HG02943 (cell line): Measurements from ENCODE around the gene TBC1D10B.

ENCODE experiments used
- ATAC-seq: cut with Tn5 transposase; IDR thresholded peaks from one replicate; pipeline ENCODE4 v1.9.1; 2021; ENCODE audit warnings: mild to moderate bottlenecking, low read depth, moderate library complexity; ENCODE audit not compliant: unreplicated experiment

Gene TBC1D10B, protein sequence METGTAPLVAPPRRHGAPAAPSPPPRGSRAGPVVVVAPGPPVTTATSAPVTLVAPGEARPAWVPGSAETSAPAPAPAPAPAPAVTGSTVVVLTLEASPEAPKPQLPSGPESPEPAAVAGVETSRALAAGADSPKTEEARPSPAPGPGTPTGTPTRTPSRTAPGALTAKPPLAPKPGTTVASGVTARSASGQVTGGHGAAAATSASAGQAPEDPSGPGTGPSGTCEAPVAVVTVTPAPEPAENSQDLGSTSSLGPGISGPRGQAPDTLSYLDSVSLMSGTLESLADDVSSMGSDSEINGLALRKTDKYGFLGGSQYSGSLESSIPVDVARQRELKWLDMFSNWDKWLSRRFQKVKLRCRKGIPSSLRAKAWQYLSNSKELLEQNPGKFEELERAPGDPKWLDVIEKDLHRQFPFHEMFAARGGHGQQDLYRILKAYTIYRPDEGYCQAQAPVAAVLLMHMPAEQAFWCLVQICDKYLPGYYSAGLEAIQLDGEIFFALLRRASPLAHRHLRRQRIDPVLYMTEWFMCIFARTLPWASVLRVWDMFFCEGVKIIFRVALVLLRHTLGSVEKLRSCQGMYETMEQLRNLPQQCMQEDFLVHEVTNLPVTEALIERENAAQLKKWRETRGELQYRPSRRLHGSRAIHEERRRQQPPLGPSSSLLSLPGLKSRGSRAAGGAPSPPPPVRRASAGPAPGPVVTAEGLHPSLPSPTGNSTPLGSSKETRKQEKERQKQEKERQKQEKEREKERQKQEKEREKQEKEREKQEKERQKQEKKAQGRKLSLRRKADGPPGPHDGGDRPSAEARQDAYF

DNA sequence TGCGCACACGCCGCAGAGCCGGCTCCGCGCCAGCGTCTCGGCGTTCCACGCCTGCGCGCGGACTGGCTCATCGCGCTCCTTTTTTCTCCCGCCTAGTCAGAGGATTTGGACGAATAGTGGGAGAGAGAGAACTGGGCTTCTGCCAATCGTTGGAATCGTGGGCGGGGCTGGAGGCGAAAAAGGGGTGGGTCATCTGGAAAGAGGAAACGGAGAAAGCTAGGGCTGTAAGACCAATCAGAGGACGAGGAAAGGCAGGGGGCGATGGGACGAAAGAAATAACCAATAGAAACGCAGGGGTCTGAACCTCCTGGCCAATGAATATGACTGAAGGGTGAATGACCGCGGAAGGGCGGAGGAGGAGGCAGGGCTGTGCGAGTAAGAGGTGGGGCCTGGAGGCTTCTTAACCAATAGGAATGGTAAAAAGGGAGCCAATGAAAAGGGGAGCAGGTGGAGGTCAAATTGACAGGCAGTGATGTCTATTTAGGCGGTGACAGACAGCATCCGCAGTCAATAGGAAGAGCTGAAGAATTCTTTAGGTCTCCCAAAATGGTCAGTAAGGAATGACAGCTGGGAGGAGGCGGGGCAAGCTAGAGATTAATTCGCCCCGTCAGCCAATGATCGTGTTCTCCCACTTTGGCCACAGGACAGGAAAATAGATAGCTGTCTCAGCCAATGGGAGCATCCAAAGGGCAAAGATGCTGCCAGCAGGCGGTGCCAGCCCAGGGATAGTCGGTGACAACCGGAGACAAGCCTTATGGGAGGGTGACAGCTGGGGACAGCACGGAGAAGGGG lies at the start of gene TBC1D10B:
TSS of gene TBC1D10B (minus strand) at position 39 of the 792 bp plus-strand sequence. CDS start 311 bp downstream, outside the sequence.
- ATAC-seq: peak; percentile 70

DNA sequence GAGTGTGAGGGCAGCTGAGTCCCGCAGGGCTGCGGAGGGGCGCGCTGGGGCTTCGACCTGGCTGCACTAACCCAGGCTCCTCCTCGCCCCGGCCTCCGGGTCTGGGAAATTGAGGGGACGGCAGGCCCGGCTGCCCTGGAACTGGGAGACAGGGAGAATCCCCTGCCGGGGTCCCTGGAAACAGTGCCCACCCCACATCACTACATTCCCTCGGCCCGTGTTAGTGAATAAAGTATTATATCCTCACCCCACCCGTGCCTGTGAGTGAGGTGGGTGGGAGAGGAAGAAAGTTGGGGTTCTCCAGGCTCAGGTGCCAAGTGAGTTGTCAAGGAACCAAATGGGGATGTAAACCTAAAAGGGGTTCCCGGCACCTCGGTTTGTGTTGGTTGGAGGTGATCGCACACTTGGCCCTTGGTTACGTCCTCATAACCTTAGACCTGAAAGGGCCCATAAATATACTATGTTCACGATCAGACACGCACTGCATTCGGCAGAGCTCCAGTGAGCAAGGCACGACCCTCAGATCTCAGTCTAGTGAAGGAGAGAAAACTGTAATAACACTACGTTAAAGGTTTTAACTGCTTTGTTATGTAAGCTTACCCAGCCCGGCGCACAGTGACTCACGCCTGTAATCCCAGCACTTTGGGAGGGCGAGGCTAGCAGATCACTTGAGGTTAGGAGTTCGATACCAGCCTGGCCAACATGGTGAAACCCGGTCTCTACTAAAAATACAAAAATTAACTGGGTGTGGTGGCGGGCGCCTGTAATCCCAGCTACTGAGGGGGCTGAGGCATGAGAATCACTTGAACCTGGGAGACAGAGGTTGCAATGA lies 48.3 kb upstream of the TBC1D10B start:
- no peak for ATAC-seq

DNA sequence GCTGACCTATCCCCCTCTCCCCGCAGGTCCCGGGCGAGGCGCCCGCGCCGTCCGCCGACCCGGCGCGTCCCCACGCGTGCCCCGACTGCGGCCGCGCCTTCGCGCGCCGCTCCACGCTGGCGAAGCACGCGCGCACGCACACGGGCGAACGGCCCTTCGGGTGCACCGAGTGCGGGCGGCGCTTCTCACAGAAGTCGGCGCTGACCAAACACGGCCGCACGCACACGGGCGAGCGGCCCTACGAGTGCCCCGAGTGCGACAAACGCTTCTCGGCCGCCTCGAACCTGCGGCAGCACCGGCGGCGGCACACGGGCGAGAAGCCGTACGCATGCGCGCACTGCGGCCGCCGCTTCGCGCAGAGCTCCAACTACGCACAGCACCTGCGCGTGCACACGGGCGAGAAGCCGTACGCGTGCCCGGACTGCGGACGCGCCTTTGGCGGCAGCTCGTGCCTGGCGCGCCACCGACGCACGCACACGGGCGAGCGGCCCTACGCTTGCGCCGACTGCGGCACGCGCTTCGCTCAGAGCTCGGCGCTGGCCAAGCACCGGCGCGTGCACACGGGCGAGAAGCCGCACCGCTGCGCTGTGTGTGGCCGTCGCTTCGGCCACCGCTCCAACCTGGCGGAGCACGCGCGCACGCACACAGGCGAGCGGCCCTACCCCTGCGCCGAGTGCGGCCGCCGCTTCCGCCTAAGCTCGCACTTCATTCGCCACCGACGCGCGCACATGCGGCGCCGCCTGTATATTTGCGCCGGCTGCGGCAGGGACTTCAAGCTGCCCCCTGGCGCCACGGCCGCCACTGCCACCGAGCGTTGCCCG lies 47.4 kb upstream of the TBC1D10B start:
- ATAC-seq: peak; percentile 65

DNA sequence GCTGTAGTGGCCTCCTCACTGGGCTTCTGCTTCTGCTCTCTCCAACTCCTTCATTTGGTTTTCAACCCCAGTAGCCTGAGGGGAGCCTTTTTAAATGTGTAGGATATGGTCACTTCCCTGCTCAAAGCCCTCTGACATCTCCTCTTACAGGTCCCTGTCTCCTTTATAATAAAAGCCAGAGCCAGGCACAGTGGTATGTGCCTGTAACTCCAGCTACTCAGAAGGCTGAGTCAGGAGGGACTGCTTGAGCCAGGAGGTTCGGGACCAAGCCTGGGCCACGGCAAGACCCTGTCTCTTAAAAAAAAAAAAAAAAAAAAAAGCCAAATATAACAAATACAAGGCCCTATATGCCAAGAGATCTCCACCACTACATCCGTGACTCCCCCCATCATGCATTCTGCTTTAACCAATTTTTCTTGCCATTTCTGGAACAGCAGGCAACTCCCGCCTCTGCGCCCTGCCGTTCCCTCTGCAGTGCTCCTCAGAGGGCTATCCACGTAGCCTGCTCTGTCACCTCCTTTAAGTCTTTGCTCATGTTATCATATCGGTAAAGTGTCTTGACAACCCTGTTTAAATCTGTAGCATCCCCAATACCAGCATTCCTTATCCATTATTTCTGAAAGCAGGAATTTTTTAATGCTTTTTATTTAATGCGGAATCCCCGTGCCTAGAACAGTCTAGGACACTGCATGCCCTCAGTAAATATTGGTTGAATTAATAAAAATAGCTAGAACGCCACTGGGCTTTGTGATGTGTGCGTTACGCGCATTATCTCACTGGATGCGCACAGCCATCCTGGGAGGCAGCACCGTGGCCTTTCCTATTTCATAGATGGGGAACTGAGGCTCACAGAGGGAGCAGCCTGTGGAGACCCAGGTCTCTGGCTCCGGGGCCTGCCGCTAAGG lies 46.6 kb upstream of the TBC1D10B start:
- ATAC-seq: peak; percentile 6

DNA sequence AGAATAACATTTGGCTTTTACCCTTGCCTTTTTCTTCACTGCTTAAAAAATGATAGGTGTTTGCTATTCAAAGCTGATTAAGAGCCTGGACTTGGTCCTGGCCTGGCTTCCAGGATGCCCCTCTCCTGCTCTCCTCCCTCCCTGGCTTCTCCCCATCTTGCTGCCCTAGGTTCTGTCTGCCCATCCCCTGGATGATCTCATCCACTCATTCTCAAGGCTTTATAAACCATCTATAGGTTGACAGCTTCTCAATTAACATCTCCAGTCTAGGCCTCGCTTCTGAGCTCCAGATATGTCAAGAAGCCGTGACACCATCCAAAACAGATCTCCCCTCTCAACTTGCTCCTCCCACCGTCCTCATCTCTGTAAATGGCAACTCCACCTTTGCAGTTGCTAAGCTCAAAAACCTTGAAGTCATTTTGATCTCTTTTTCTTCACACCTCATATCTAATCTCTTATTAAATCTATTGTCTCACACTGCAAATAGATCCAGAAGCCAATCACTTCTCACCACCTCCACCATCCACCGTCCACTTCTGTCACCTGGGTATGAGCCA lies 45.8 kb upstream of the TBC1D10B start:
- no peak for ATAC-seq

DNA sequence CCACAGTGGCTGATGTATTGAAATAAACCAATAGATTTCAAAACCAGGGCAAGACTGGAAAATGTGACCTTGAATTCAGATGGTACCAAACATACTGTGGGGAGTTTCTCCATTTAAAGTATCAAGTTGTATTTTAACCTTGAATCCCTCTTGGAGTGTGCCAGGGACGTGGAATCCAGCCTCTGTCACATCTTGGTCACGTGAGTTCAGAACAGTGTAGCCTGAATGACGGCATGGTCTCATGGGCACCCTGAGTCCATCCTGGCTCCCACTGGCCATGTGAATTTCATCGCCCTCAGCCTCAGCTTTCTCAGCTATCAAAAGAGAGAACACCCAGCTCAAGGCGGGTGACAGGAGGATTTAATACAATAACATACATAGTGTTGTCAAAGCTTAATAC lies 43.9 kb upstream of the TBC1D10B start:
- no peak for ATAC-seq

DNA sequence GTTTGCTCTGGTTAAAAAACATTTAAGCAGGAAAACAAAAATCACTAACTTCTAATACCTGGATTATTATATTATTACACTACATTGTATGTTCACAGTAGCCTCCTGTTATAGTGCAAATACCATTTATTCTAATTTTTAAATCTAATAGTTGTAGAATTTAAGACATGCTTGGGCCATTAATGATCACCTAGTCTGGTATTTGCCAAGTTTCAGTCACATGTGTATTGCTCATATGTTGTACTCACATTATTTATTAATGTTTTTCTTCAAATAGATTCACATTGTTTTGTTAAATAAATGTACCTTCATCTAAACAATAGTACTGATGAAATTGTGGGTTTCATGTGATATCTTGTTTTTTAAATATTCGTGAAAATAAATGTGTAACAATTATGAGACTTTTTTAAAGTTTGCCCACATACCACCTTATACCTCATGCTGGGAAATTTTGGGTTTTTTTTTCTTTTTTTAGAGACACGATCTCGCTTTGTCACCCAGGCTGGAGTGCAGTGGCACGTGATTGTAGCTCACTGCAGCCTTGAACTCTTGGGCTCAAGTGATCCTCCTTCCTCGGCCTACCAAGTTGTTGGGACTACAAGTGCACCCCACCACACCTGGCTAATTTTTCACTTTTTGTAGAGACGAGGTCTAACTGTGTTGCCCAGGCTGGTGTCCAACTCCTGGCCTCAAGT lies 43.0 kb upstream of the TBC1D10B start:
- ATAC-seq: no peak

DNA sequence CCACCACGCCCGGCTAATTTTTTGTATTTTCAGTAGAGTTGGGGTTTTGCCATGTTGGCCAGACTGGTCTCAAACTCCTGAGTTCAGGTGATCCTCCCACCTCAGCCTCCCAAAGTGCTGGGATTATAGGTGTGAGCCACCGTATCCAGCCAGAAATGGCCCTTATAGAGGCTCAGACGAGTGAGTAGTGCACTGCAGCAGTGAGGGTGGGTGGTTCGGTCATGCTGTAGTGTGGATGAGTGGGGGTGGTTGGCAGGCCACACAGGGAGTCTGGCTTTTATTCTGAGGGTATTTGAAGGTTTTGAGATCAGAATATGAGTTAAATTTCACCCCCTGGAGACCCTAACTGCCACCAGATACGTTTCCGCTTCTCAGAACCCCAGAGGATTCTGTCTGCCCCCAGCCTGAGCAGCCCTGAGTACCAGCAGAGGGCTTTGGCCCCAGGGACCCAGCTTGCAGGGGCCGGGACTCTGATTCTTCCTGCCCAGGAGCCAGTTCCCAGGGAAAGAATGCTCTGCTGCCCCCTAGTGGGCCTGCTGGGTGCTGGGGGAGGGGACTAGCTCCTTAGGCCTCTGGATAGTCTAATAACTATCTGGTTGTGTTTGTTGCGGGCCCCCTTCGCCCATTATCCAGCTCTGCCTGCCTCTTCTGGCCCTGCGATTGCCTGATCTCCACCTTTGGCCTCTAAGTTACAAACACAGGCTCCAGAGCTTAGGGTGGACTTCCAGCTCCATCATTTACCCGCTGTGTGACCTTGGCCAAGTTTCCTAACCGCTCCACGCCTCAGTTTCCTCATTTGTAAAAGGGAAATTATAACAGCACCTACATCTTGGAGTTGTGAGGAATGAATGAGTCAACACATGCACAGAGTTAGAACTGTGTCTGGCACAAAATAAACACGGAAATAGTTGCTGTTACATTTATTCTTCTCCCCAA lies 39.1 kb upstream of the TBC1D10B start:
- no peak for ATAC-seq

DNA sequence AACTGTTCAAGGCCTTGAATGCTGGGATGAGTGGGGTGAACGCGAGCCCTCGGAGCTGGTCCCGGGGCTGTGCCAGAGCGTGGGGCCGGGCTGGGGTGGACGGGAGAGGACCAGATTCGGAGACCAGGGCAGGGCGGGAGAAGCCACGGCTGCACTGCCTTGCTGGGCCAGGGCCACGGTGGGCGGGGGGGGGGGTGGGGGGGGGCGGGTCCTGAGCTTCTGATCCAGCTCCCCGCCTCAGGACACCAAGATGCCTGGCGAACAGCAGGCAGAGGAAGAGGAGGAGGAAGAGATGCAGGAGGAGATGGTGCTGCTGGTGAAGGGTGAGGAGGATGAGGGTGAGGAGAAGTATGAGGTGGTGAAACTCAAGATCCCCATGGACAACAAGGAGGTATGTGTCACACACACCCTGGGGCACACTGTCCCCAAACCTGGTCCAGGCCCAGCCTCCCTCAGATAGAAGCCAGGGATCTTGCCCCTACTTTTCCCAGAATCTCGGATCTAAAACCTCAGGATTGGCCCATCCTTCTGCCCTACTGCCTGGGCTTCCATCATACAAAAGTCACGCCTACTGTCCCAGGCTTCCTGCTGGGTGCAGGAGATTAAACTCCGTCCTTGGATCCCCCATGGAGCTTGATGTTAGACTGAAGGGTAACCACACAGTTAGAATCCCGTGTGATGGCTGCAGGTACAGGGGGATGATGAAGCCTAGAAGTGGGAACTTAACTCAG lies 37.7 kb upstream of the TBC1D10B start:
- ATAC-seq: no peak

DNA sequence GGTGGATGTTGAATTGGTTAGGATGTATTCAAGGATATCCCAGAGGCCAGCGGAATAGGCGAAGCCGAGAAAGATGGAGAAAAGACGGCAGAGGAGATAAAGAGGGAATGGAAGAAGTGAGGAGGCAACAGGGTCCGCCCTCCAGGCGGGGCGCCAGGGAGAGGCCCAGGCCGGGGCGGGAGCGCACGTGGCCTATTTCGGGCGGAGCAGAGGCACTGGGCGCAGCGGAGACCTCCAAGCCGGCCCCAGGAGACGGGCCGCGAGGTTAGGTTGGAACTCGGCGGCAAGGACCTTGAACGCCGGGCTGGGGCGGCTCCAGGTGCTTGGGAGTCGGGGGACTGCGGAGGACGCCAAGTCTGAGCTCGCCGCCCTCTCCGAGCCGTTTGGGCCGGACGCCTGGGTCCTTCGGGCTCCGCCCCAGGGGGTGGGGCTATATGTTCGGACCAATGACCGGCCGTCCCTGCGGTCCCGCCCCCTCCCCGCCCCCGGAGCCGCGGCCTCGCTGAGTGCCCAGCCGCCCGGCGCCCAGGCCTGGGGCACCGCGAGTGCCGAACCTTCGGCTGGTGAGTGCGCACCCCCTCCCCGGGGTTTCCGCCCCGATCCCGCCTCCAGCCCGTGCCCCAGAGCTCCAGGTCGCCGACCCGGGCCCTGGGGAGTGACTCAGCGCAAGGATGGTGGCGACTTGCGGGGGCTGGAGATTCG lies 37.0 kb upstream of the TBC1D10B start, which contains the start of gene ZNF771:
TSS of gene ZNF771 (plus strand) at position 505 of the 702 bp plus-strand sequence. CDS start 448 bp downstream, outside the sequence.
- peak; percentile 60 for ATAC-seq

DNA sequence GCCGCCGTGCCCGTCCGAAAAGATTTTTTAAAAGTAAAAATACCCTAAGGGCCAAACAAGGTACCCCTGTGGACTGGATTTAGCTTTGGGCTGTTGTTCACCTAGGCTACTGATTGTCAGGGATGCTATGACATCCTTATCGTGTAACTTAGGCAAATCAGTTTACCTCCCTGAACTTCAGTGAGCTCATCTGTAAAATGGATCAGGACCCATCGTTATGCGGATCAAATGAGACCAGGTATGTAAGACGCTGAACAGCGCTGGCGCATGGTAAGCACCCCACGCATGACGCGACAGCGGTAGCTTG lies 36.5 kb upstream of the TBC1D10B start:
- no peak for ATAC-seq

DNA sequence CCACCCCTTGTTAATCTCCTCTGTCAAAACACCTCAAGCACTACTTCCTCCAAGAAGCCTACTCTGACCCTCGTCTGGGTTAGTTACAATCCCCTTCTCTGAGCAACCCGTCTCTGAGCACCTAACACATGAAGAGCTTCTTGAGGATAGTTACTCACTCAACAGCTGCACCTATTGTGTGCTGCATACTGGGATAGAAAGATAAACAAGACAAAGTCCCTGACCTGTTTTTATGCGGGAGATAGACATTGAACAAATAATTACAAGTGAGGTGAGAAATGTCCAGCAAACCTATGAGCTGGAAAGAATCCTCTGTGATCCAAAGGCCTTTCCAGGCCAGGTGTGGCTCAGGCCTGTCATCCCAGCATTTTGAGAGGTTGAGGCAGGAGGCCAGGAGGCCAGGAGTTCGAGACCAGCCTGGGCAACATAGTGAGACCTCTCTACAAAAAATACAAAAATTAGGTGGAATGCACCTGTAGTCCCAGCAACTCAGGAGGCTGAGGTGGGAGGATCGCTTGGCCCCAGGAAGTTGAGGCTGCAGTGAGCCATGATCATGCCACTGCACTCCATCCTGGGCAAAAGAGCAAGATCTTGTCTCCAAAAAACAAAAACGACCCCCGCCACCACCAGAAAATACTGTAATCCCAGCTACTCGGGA lies 31.6 kb upstream of the TBC1D10B start:
- no peak for ATAC-seq

DNA sequence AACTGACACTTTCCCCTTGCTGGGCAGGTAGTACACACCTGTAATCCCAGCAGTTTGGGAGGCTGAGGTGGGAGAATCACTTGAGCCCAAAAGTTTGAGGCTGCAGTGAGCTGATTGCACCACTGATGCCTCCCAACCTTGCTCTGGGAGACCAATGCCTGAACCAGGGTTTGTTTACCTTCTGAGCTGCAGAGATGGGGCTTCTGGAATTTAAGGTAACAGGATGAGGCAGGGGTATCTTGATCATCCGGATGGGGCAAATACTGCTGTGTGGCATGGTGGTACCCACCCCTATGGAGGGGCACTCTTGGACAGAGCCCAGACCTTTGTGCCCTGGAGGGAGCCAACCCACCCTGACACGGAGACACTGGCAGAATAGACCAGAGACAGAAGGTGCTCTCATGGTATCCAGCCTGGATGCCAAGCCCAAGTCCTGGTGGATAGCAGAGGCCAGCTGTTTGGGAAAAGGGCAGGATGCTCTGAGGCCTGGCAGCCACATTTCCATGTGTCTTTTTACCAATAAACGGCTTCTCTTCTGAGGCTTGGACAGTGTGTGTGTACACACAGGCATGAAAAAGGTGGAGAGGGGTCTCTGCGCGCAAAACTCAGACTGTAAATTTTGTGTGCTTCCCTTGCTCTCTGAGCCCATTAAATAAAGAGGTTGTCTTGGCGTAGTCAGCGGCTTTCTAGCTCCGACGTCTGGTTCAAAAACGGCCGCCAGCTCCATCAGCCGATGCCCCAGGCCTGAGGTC lies 29.3 kb upstream of the TBC1D10B start:
- no peak for ATAC-seq
